ENCODE results near the gene THRAP3.
"Not testable (repeated sequence)": the region's sequence is repeated elsewhere in the genome, so short reads cannot be mapped to it uniquely, and the experiment has no call there.

The THRAP3 gene, protein sequence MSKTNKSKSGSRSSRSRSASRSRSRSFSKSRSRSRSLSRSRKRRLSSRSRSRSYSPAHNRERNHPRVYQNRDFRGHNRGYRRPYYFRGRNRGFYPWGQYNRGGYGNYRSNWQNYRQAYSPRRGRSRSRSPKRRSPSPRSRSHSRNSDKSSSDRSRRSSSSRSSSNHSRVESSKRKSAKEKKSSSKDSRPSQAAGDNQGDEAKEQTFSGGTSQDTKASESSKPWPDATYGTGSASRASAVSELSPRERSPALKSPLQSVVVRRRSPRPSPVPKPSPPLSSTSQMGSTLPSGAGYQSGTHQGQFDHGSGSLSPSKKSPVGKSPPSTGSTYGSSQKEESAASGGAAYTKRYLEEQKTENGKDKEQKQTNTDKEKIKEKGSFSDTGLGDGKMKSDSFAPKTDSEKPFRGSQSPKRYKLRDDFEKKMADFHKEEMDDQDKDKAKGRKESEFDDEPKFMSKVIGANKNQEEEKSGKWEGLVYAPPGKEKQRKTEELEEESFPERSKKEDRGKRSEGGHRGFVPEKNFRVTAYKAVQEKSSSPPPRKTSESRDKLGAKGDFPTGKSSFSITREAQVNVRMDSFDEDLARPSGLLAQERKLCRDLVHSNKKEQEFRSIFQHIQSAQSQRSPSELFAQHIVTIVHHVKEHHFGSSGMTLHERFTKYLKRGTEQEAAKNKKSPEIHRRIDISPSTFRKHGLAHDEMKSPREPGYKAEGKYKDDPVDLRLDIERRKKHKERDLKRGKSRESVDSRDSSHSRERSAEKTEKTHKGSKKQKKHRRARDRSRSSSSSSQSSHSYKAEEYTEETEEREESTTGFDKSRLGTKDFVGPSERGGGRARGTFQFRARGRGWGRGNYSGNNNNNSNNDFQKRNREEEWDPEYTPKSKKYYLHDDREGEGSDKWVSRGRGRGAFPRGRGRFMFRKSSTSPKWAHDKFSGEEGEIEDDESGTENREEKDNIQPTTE

DNA sequence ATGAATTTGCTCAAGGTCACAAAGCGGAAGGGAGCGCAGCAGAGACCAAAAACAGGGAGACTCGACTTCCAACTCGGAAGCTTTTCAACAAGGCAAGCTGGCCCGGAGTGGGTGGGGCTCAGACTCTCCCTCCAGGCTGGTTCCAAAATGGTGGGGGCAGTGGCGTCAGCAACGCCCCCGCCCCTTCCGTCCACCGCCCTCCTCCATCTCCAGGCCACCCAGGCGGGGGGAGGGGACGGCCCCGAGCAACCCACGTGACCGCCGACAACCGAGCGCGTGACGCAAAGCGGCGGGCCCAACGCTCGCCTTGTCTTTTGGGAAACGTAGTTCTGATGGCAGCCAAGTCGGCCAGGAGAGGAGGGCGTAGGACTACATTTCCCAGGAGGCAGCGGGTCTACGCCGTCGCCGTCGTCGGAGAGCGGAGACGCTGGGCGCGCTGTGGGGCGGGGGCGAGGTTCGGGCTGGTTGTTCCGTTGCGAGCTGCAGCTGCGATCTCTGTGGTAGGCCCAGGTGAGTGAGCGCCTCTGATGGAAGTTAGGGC, at the start of gene THRAP3:
Gene THRAP3 (plus strand): TSS at position 448 of the 541 bp plus-strand sequence. CDS start 58,121 bp downstream, outside the sequence.
- DNase-seq, result peak; percentile 82 to 100 (median 99)

GRCh38 chr1:36174713-36175112, 49.5 kb upstream of the THRAP3 start:
- no peak for DNase-seq

- DNase-seq, result peak in 25 of 56 donors; percentile 7 to 72 (median 30)
Observed at GRCh38 chr1:36175137-36176095, 48.8 kb upstream of the THRAP3 start.

- no peak for DNase-seq
Observed at GRCh38 chr1:36176106-36176949, 47.9 kb upstream of the THRAP3 start.

GRCh38 chr1:36177589-36178431, 46.4 kb upstream of the THRAP3 start:
- no peak for DNase-seq

DNA sequence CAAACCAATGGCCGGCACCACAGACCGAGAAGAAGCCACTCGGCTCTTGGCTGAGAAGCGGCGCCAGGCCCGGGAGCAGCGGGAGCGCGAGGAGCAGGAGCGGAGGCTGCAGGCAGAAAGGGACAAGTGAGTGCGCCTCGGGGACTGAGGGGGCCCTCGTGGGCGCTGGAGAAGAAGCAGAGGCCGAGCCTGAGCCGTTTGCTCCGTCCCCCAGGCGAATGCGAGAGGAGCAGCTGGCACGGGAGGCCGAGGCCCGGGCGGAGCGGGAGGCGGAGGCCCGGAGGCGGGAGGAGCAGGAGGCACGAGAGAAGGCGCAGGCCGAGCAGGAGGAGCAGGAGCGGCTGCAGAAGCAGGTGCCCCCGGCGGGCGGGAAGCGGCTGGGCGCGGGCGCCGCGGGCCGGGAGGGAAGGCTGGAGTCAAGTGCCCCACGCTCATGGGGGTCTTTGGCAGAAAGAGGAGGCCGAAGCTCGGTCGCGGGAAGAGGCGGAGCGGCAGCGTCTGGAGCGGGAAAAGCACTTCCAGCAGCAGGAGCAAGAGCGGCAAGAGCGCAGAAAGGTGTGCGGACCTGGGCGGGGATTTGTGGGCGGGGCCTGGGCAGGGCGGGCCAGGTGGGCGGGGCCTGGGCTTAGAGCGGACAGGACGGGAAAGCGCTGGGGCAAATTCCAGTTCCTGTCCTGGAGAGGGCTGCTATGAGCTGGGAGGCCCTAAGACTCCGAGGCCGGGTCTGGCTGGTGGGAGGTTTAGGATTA, 45.6 kb upstream of the THRAP3 start:
- DNase-seq, result no peak

- no peak for DNase-seq
Observed at GRCh38 chr1:36179220-36179600, 45.0 kb upstream of the THRAP3 start.

DNA sequence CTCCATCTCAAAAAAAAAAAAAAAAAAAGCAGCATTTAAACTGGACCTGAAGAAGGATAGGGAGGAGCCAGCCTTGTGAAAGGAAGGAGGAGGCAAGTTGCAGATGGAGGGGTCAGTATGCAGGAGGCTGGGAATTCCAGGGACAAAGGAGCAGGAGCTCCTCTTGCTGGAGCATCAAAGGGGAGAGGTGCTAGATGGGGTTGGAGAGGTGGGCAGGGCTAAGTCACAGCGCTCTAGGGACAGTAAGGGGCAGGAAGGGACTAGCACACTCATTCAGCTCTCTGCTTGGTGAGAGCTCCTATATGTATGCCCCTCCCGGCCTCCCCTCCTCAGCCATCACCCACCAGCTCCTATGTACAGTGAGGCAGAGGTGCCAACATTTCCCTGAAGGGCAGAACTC, 41.5 kb upstream of the THRAP3 start:
- DNase-seq, result no peak

DNA sequence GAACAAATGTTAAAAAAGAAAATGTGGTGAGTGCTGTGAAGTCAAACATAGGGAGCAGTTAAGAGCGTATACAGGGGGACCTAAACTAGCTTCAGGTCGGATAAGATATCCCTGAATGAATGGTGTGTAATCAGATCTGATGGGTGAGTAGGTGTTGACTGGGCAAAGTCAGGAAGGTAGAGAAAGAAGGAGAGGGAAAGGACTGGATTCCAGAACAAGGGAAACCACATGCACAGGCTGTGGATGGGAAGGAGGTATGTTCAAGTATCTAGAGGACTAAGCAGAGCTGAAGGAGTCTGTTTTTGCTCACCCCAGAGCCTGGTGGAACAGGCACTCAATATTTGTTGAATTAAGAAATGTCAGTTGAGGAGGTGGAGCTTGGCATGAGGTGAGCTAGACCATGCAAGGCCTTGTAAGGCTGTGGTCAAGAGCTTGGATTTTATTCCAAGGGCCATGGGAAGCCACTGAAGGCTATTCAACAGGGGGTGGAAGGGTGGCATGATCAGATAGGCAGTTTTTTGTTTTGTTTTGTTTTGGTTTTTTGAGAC, 40.9 kb upstream of the THRAP3 start:
- no peak for DNase-seq

- DNase-seq, result peak in 54 of 56 donors; percentile 35 to 92 (median 77)
Observed at GRCh38 chr1:36187800-36188593, 36.2 kb upstream of the THRAP3 start.

DNA sequence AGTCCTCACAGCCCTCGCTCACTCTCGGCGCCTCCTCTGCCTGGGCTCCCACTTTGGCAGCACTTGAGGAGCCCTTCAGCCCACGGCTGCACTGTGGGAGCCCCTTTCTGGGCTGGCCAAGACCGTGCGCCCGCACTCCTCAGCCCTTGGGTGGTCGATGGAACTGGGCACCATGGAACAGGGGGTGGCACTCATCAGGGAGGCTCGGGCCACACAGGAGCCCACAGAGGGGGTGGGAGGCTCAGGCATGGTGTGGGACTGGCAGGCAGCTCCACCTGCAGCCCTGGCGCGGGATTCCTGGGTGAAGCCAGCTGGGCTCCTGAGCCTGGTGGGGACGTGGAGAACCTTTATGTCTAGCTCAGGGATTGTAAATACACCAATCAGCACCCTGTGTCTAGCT, 27.4 kb upstream of the THRAP3 start:
- not testable (repeated sequence) for DNase-seq

DNA sequence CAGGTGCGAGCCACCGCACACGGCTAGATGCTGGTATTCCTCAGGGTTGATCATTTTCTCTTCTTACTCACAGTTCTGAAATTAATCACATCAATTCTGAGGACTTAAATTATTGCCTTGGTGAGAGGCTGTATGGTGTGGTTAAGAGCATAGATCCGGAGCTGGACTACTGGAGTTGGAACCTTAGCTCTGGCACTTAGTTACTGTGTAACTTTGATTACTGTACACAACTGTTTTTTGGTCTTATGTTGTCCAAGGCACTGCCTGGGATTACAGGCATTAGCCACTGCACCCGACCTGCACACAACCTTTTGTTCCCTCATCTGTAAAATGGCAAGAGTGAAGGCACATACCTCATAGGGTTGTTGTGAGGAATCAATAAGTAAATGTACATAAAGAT, 25.6 kb upstream of the THRAP3 start:
- DNase-seq, result no peak

DNA sequence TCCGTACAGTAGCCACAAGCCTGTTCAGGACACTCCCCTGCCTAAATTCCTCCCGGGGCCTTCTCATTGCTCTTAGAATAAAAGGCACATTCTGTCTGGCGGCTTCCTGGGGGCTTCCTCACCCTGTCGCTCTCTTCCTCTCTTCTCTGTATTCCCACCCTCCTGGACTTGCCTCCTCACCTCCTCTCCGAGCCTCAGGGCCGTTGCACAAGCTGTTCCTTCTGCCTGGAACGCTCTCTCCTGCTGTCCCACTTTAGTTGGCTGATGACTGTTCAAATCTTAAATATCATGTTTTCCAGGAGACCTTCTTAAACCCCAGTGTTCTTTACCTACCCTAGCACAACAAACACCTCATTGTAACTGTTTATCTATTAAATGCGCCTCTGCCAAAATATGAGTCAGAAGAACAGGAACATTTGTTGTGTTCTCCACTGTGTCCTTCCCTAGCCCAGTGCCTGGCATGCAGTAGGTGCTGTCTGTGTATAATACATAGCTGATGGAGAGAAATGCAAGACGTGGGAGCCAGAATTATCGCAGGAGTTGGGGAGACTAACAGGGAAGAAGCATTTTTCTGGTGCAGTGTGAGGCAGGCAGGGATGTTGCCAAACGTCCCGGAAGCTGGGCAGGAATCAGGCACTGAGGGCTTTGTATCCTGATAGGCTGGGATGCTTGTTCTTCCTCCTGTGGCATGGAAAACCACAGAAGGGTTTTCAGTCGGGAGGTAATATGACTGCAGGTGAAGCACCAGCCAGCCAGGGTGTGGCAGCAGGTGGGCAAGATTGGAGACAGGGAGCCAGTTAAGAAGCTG, 24.1 kb upstream of the THRAP3 start:
- peak in 19 of 56 donors; percentile 4 to 51 (median 26) for DNase-seq

DNA sequence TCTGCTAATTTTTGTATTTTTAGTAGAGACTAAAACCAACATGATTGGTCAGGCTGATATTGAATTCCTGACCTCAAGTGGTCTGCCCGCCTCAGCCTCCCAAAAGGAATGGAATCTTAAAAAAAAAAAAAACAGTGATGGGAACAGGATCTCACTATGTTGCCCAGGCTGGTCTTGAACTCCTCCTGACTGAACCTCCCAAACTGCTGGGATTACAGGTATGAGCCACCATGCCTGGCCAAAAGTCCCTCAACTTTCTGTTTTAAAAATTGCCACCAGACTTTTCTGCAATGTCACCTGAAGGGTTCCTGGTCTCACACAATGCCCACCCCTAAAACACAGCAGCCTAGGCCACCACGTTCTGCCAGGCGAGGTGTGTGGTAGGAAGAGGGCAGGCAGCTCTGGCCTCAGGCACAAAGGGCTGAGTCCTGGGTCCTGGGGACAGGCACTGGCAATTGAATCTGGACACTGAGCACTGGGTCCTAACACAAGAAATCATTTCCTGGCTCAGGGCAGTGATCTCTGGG, 21.2 kb upstream of the THRAP3 start:
- no peak for DNase-seq

DNA sequence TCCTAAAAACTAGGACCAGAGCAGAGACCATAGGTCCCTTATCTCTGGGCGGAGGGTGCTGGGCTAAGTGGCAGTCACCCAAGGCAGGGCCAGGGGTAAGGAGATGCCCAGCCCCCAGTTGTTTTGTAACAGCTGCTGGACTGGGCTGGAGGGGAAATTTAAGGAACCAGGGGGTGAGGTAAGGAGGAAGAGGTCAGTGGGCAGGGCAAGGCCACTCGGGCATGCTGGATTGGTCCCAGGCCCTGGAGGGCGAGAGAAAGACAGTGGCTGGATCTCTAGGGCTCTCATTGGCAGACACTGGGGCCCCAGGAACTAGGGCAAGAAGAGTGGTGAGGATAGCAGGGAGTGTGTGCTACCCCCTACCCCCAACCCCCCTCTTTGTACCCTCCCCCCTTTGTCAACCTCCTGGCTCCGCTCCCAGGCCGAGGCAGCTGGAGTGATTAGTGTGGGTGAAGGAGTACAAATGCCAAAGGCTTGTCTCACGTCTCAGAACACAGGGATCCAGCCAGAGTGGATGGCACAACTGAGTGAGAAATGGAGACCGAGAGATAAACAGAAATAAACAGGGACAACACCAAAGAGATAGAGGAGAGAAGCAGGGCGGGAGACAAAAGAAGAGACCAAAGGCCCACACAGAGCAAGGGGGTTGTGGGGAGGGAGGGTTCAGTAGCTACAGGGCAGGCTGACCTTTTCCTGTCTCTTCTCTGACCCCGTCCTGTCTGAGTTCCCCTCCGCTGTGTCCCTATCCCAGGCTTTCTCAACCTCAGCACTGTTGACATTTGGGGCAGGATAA, 20.5 kb upstream of the THRAP3 start:
- DNase-seq, result peak in 41 of 56 donors; percentile 4 to 73 (median 50)
